ENCODE measurements around the gene CCDC9.
A peak's percentile ranks its signal among the peaks of the same experiment; 100 is the strongest.
"Not testable (repeated sequence)": the region's sequence is repeated elsewhere in the genome, so short reads cannot be mapped to it uniquely, and the experiment has no call there.

CCDC9 gene

GRCh38 chr19:47231215-47232054 is 24.9 kb upstream of the CCDC9 start:
- DNase-seq, result peak in 57 of 58 donors; percentile 2 to 88 (median 72)

DNA sequence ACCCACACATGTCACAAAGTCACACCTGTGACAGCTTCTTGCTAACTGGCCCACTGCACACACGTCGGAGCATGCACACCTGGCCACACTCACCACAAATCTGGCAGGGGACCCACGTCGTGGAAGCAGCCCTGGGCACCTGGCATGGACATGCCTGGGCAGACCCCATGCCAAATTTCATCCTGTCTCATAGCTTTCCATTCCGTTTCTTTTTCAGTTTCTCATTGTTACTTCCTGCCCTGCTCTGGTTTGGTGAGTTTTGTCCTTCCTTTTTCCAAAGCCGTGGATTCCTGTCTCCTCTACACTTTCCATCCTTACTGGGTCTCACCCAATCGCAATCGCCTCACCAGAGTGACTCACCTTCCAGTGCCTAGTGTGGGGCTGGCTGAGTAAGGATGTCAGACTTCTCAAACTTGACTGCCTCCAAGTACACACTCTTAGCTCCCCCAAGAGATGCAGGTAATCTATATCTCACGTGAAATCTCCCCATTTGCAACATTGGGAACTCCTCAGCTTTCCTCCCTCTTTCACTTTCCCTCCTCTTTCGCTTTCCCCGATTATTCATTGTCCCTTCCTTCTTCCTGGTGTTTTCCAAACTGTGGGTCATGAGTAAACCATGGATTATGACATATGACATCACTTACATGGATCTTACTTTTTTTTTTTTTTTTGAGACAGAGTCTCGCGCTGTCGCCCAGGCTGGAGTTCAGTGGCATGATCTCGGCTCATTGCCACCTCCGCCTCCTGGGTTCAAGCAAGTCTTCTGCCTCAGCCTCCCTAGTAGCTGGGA is 23.7 kb upstream of the CCDC9 start:
- peak in 1 of 58 donors; percentile 0 for DNase-seq

DNA sequence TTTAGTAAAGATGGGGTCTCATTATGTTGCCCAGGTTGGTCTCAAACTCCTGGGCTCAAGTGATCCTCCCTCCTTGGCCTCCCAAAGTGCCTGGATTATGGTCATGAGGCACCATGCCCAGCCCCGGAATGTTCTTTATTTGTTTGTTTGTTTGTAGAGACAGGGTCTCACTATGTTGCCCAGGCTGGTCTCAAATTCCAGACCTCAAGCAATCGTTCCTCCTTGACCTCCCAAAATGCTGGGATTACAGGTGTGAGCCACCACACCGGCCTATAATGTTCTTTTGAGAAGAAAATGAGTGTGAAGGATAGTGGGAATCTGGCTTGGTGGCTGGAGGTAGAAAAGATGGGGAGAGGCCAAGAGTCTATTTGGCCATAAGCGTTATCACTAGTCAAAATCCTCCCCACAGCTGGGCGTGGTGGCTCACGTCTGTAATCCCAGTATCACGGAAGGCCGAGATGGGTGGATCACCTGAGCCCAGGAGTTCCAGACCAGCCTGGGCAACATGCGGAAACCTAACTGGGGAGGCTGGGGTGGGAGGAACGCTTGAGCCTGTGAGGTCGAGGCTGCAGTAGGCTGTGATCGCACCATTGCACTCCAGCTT is 20.2 kb upstream of the CCDC9 start:
- no peak for DNase-seq

DNA sequence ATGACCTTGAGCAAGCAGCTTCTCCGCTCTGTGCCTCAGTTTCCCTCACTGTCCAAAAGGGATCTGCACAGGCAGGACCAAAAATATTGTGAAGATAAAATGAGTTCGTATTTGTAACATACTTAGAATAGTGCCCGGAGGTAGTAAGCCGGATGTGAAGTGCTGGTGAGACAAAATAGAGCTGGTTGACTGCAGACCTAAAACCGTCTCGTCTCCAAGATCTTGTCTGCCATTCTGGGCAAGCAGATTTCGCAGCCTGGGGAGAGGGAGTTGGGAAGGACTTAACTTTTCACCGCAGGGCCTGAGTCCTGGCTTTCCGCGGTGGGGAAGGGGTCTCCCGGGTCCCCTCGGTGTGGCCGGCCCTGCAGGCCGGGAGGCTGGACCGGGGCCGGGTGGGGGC is 17.2 kb upstream of the CCDC9 start:
- DNase-seq, result no peak

DNA sequence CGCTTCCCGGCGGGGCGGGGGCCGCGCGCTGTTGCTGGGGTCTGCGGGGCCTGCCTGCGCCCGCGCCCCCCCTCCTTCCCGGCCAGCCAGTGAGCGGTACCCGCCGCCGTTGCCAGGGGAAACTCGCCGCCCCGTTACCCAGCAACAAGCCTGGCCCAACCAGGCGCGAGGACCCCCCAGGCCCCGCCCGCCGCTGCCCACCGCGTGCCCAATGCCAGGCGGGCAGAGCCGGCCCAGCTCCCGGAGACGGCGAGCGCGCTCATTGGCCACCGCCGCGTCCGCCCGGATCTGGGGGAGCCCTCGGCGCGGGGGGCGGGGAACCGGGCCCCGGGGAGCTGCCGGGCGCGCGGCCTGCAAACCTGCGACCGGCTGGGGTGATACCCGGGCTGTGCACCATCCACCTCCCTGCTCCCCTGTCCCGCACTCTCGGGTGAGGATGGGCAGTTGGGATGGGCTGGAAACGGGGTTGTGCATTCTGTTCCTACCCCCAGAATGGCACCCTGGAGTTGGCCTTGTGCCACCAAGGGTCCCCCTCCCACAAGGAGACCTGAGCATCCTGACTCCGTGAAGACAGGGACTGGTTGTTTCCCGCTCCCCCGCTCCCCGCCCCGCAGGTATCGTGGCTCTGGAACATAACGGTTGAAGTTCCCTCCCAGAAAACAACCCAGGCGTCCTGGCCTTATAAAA is 16.6 kb upstream of the CCDC9 start:
- DNase-seq, result peak; percentile 31 to 96 (median 83)

GRCh38 chr19:47240556-47240955 is 15.8 kb upstream of the CCDC9 start:
- DNase-seq, result no peak

DNA sequence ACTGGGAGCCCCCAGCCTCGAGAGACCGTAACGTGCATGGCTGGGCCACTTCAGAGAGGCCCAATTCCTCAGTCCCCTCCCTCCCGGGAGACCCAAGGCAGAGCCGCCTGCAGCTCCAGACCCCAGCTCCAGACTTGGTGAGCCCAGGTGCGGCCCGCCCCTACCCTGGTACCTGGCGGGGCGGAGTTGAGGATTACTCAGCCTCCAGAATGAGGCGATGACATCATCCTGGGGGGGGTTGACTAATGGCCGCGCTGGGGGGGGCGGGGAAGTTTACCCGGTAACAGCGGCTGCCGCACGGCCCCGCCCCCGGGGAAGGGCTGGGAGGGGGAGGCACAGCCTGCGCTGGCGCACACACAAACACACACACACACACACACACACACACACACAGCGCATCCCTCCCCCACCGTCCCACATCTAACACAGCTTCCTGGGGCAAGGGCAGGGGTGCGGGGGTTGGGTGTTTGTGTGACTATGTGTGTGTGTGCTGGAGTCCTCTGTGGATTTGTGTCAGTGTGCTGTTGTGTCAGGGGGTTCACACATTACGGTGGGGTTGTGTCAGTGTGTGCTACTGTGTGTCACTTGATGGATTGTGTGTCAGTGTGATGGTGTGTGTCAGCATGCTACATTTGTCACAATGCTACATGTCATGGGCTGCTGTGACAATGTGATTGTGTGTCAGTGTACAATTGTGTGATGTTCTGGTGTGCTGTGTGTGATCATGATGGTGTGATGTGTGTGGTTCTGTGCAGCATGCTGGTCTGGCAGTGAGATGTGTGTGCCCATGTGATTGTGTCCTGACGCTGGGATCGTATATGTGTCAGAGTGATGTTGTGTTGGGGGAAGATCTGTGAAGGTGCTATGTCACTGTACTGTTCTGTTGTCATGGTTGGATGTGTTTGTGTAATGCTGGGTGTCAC is 15.1 kb upstream of the CCDC9 start:
- DNase-seq, result peak in 51 of 58 donors; percentile 6 to 82 (median 44)

DNA sequence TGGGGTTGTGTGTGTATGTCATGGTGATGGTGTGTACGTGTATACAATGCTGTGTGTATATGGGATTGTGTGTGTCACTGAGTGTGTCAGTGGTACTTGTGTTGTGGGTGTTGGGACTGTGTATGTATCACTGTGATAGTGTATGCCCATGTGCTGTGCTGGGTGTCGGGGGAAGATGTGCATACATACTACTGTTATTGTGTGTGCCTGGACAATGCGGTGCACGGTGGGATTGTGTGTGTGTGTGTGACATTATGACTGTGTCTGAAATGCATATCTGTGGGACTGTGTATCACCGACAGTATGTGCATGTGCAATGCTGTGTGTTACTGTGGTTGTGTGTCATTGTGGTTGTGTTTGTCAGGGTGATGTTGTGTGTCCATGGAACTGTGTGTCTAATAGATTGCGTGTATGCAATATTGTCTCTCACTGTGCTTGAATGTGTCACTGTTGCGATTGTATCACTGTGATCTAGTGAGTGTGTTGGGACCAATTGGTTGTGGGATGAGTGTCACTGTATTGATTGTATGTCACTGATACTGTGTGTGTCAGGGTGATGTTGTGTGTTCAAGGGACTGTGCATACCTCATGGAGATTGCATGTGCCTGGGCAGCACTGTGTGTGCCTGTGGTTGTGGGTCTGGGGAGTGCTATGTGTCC is 14.3 kb upstream of the CCDC9 start:
- no peak for DNase-seq

- no peak for DNase-seq
Measured at GRCh38 chr19:47243364-47243775, 13.0 kb upstream of the CCDC9 start.

DNA sequence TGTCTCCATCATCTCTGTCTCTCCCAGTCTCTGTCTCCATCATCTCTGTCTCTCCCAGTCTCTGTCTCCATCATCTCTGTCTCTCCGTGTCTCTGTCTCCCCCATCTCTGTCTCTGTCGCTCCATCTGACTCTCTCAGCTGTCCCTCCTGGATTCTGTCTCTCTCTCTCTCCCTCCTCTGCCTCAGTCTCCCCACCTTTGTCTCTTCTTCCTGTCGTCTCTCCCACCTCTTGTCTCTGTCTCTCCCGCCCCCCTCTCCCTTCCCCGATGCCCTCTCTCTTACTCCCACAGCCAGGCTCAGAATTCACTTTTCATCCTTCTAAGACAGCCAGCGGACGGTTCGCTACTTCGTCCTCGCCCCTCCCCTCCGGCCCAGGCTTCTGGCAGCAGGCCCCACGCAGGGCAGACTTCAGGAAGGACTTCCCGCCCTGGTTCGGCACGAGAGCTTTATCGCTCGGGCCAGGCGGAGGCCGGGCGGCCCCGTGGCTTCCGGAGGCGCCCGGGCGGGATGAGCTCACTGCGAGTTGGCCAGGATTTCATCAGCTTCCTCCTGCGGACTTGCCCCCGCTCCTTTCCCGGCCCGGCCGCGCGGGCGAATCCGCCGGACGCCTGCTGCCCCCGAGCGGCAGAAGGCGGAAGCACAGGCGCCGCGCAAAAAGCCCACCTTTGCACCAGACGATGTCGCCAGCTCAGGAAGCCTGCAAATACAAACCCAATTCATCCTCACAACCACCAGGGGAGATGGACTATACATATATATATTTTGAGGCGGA is 12.4 kb upstream of the CCDC9 start:
- peak in 57 of 58 donors; percentile 28 to 89 (median 73) for DNase-seq

DNA sequence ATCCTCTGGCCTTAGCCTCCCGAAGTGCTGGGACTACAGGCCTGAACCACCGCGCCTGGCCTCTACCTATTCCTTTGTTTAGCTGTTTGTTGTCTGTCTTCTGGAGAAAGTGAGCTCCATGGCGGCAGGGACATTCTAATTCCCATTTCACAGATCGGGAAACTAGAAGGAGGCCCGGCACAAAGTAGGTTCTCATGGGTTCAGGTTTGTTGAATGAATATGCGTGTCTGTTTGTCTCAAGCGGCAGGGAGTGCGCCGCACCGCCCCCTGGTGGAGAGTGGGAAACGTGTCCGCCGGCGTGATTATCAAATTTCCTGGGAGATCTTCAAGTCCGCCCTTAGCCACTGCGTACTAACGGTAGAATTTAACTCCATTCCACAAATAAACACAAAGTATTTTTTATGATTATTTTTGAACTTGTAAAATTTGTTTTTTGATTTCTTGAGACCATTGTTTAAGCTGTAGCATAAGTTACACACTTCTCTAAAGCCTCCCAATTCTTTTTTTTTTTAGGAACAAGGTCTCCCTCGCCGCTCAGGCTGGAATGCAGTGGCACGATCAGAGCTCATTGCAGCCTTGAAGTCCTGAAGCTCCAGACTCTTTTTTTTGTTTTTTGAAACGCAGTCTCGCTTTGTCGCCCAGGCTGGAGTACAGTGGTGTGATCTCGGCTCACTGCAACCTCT is 8.9 kb upstream of the CCDC9 start:
- DNase-seq, result peak in 54 of 58 donors; percentile 10 to 84 (median 38)

- DNase-seq, result not testable (repeated sequence)
Measured at GRCh38 chr19:47253016-47253415, 3.3 kb upstream of the CCDC9 start.

- DNase-seq, result no peak
Measured at GRCh38 chr19:47253467-47253881, 2.9 kb upstream of the CCDC9 start.

GRCh38 chr19:47253970-47254369 is 2.4 kb upstream of the CCDC9 start:
- no peak for DNase-seq

DNA sequence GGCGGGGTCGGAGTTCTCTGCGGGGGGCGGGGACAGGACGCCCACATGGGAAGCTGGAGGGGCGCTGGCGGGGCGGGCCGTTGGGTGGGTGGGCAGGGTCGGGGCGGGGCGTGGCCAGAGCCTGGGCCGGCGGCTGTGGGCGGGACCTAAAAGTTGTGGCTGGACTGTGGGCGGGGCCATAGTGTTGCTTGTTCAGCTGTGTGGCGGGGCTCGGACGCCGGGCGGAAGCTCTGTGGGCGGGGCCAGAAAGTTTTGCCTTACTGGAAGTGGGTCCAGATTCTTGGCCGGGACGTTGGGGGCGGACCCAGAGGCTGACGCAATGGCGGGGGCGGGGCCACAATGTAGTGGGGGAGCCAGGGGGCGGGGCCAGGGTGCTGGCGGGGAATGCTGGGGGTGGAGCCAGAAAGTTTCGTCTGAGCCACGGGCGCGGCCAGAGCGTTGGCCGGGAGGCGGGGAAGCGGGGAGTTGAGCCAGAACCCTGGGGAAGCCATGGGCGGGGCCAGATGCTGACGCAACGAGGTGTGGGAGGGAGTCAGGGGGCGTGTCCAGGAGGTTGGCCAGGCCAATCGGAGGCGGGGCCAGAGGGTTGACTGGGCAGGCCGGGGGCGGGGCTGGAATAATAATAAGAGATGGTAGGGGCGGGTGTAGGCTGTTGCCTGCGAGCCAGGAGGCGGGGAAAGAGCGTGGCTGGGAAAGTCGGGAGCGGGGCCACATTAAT is 527 bp downstream of the CCDC9 start:
- peak; percentile 91 to 100 (median 100) for DNase-seq

DNA sequence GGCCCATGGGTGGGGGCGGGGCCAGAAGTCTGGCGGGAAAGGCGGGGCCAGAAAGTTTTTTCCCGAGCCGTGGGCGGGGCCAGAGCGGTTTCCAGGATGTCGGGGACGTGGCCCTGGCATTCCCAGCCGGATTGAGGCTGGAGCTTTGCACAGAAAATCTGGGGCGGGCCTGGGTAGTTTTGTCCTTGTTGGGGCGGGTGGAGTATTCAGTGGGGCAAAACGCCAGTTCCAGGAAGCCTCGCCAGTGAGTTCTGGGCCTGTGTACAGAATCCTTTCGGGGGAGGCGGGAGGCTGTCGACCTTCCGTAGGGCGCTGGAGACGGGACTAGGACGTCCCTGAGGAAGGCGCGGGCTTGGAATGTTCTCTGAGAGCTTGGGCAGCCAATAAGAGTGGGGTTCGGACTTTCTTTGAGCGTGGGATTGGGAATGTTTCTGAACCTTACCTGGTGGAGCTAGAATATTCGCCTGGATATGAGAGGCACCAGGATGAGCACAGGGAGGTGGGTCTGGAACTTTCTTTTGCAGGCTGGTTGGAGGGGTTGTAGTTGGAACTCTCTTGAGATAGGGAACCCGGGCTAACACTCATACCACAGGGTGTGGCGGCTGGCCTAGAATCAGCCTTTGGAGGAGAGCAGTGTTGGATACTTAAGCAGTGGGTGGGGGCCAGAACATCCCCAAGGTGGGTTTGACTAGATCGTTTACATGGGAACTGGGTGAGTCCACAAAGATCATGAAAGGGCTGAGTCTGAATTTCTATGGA is 1.3 kb downstream of the CCDC9 start:
- DNase-seq, result peak in 1 of 58 donors; percentile 94

GRCh38 chr19:47258434-47258833 is 2.1 kb downstream of the CCDC9 start:
- no peak for DNase-seq
